IMR-90 (cell line): ENCODE measurements around the gene TBC1D17. TPM values are rescaled to one million over a fixed set of nuclear protein-coding genes. Genes with fewer than 3 reads are reported as not detected.

Experiments used
- ATAC-seq: fragments of 200-7000 bp; cut with Tn5 transposase; 2 replicates; pipeline ENCODE4 v1.9.1; 2020; ENCODE audit warnings: low read depth, mild to moderate bottlenecking, moderate library complexity
- BruUV-seq: library from RNA; stranded (reverse); fragments of 400-500 nt; replicated peaks from 2 replicates; lab custom pipeline; 2021; lab: Mats Ljungman, UMichigan
- CTCF ChIA-PET: fragments of 300-600 bp; formaldehyde crosslinking; extraction: SDS; loops from one replicate; lab custom pipeline; 2021; ENCODE audit warnings: antibody characterized with exemption; lab: Yijun Ruan, JAX
- POLR2A ChIA-PET: fragments of 300-600 bp; sonication (Branson Sonifier 250); formaldehyde crosslinking; loops from one replicate; lab custom pipeline; 2022; ENCODE audit warnings: antibody characterized with exemption; ENCODE audit not compliant: unreplicated experiment; lab: Charles Lee
- DNase-seq: peaks from one replicate; pipeline ENCODE4 v3.0.0; 2013
- H2AFZ ChIP-seq: replicated peaks from 2 replicates; pipeline ENCODE3; 2013; ENCODE audit warnings: low read length, mild to moderate bottlenecking; ENCODE audit not compliant: poor library complexity
- H2AK5ac ChIP-seq: 2 replicates; pipeline ENCODE4 v1.6.1; 2013; ENCODE audit warnings: low read depth, low read length, inconsistent platforms
- H2AK9ac ChIP-seq: replicated peaks from 2 replicates; pipeline ENCODE3; 2013; ENCODE audit warnings: mild to moderate bottlenecking, low read depth, low read length, moderate library complexity; ENCODE audit not compliant: poor library complexity
- H2BK120ac ChIP-seq: 2 replicates; pipeline ENCODE4 v1.6.1; 2013; ENCODE audit warnings: low read depth, low read length, inconsistent platforms
- H2BK15ac ChIP-seq: 3 replicates; pipeline ENCODE4 v1.6.1; 2013; ENCODE audit warnings: low read depth, low read length, inconsistent platforms
- H2BK20ac ChIP-seq: 2 replicates; pipeline ENCODE4 v1.6.1; 2013; ENCODE audit warnings: low read depth, mild to moderate bottlenecking, inconsistent platforms, low read length, moderate library complexity
- H2BK5ac ChIP-seq: 2 replicates; pipeline ENCODE4 v1.6.1; 2013; ENCODE audit warnings: mild to moderate bottlenecking, low read depth, low read length, inconsistent platforms; ENCODE audit not compliant: poor library complexity, severe bottlenecking
- H3K14ac ChIP-seq: replicated peaks from 2 replicates; pipeline ENCODE4 v1.6.1; 2013; ENCODE audit warnings: low read depth, low read length, inconsistent platforms
- H3K18ac ChIP-seq: 2 replicates; pipeline ENCODE4 v1.6.1; 2013; ENCODE audit warnings: low read depth, low read length, control low read depth
- H3K23ac ChIP-seq: 2 replicates; pipeline ENCODE4 v1.6.1; 2013; ENCODE audit warnings: low read depth, low read length, inconsistent platforms
- H3K27ac ChIP-seq: 2 replicates; pipeline ENCODE4 v1.5.1; 2013; ENCODE audit warnings: mild to moderate bottlenecking, control low read depth, low read length; ENCODE audit not compliant: insufficient read depth
- H3K27me3 ChIP-seq: 2 replicates; pipeline ENCODE4 v1.6.1; 2013; ENCODE audit warnings: low read length; ENCODE audit not compliant: control insufficient read depth, insufficient read depth
- H3K36me3 ChIP-seq: 2 replicates; pipeline ENCODE4 v1.6.1; 2013; ENCODE audit warnings: low read length, mixed read lengths; ENCODE audit not compliant: control insufficient read depth, insufficient read depth
- H3K4ac ChIP-seq: 2 replicates; pipeline ENCODE4 v1.6.1; 2013; ENCODE audit warnings: low read depth, low read length, inconsistent platforms
- H3K4me1 ChIP-seq: 2 replicates; pipeline ENCODE4 v1.6.1; 2013; ENCODE audit warnings: low read length, mixed read lengths; ENCODE audit not compliant: control insufficient read depth, insufficient read depth
- H3K4me2 ChIP-seq: 2 replicates; pipeline ENCODE4 v1.6.1; 2013; ENCODE audit warnings: low read depth, mild to moderate bottlenecking, control low read depth, low read length, moderate library complexity
- H3K4me3 ChIP-seq: 2 replicates; pipeline ENCODE4 v1.5.1; 2013; ENCODE audit warnings: low read depth, mild to moderate bottlenecking, control low read depth, low read length, moderate library complexity; ENCODE audit not compliant: insufficient read depth
- H3K56ac ChIP-seq: 2 replicates; pipeline ENCODE4 v1.6.1; 2013; ENCODE audit warnings: low read length, inconsistent platforms; ENCODE audit not compliant: insufficient read depth; ENCODE audit errors: extremely low read depth
- H3K79me1 ChIP-seq, 2 experiments: 2 replicates each; pipeline ENCODE4 v1.6.1; 2013; ENCODE audit warnings: low read length in 2 of 2, inconsistent platforms in 1 of 2, low read depth in 1 of 2
- H3K9ac ChIP-seq: 2 replicates; pipeline ENCODE4 v1.6.1; 2013; ENCODE audit warnings: low read depth, low read length, control low read depth
- H3K9me1 ChIP-seq: 2 replicates; pipeline ENCODE4 v1.6.1; 2013; ENCODE audit warnings: low read length, inconsistent platforms; ENCODE audit not compliant: insufficient read depth
- H3K9me3 ChIP-seq: 2 replicates; pipeline ENCODE4 v1.6.1; 2013; ENCODE audit warnings: low read length; ENCODE audit not compliant: control insufficient read depth, insufficient read depth
- H4K20me1 ChIP-seq: 2 replicates; pipeline ENCODE4 v1.6.1; 2013; ENCODE audit warnings: low read length, inconsistent platforms; ENCODE audit not compliant: insufficient read depth
- H4K5ac ChIP-seq: 2 replicates; pipeline ENCODE4 v1.6.1; 2013; ENCODE audit warnings: mild to moderate bottlenecking, low read depth, low read length, control low read depth
- H4K8ac ChIP-seq, 2 experiments: 2 replicates each; pipeline ENCODE4 v1.6.1; 2013; ENCODE audit warnings: low read depth in 2 of 2, low read length in 2 of 2, control low read depth in 1 of 2, inconsistent platforms in 1 of 2
- H4K91ac ChIP-seq: 2 replicates; pipeline ENCODE4 v1.6.1; 2013; ENCODE audit warnings: low read depth, low read length, inconsistent platforms; ENCODE audit not compliant: insufficient read depth
- BHLHE40 ChIP-seq: fragments of 150-350 bp; IDR thresholded peaks from 2 replicates; pipeline ENCODE4 v1.6.1; 2016; ENCODE audit warnings: mild to moderate bottlenecking, low read depth, low read length
- CEBPB ChIP-seq: IDR thresholded peaks from 2 replicates; pipeline ENCODE4 v1.6.1; 2012; ENCODE audit warnings: low read depth, low read length, improper control_type of control experiment
- CHD1 ChIP-seq: IDR thresholded peaks from 2 replicates; pipeline ENCODE4 v1.6.1; 2012; ENCODE audit warnings: low read depth, low read length, improper control_type of control experiment
- FOS ChIP-seq: fragments of 150-350 bp; IDR thresholded peaks from 2 replicates; pipeline ENCODE4 v1.6.1; 2016; ENCODE audit warnings: low read depth, low read length
- MAFK ChIP-seq: IDR thresholded peaks from 2 replicates; pipeline ENCODE4 v1.6.1; 2012; ENCODE audit warnings: low read depth, low read length, improper control_type of control experiment
- MAZ ChIP-seq: IDR thresholded peaks from 2 replicates; pipeline ENCODE4 v1.6.1; 2012; ENCODE audit warnings: low read depth, mild to moderate bottlenecking, low read length, improper control_type of control experiment, moderate library complexity, borderline replicate concordance
- MXI1 ChIP-seq: IDR thresholded peaks from 2 replicates; pipeline ENCODE4 v1.6.1; 2012; ENCODE audit warnings: low read depth, mild to moderate bottlenecking, low read length, moderate library complexity, borderline replicate concordance
- NFE2L2 ChIP-seq: fragments of 150-350 bp; IDR thresholded peaks from 2 replicates; pipeline ENCODE4 v1.6.1; 2016; ENCODE audit warnings: low read depth, mild to moderate bottlenecking, low read length
- POLR2A ChIP-seq: IDR thresholded peaks from 2 replicates; pipeline ENCODE4 v1.6.1; 2012; ENCODE audit warnings: mild to moderate bottlenecking, low read depth, low read length
- RAD21 ChIP-seq: IDR thresholded peaks from 2 replicates; pipeline ENCODE4 v1.6.1; 2012; ENCODE audit warnings: low read length, improper control_type of control experiment
- RCOR1 ChIP-seq: IDR thresholded peaks from 2 replicates; pipeline ENCODE4 v1.6.1; 2012; ENCODE audit warnings: mild to moderate bottlenecking, low read length, improper control_type of control experiment; ENCODE audit not compliant: insufficient replicate concordance
- RFX5 ChIP-seq: IDR thresholded peaks from 2 replicates; pipeline ENCODE4 v1.8.0; 2012; ENCODE audit warnings: low read depth, mild to moderate bottlenecking, low read length, moderate library complexity
- SMC3 ChIP-seq: fragments of 150-350 bp; IDR thresholded peaks from 2 replicates; pipeline ENCODE4 v1.6.1; 2016; ENCODE audit warnings: low read depth, mild to moderate bottlenecking, antibody characterized with exemption, low read length, moderate library complexity
- USF2 ChIP-seq: fragments of 150-350 bp; IDR thresholded peaks from 2 replicates; pipeline ENCODE4 v1.6.1; 2017; ENCODE audit warnings: mild to moderate bottlenecking, antibody characterized with exemption, low read length, low read depth
- WGBS, 2 experiments: methylation state at CpG; one replicate each; pipeline versions ENCODE4 v1.1.5 to v1.1.7; 2013; ENCODE audit warnings: missing lambda C conversion rate in 2 of 2; ENCODE audit not compliant: insufficient read length in 1 of 2; ENCODE audit errors: extremely low coverage in 2 of 2; 5-methylcytosine and 5-hydroxymethylcytosine counted together
- dilution Hi-C: fragments of 300-500 bp; cut with HindIII; formaldehyde crosslinking; loops from one replicate; pipeline ENCODE4 v1.14.3; 2018; ENCODE audit warnings: low sequenced_read_pairs; ENCODE audit not compliant: unreplicated experiment
- in situ Hi-C: fragments of 300-500 bp; cut with MboI; formaldehyde crosslinking; loops from 3 replicates; pipeline ENCODE4 v1.14.3; 2019; ENCODE audit warnings: low sequenced_read_pairs, inconsistent platforms, mixed read lengths
- intact Hi-C: fragments of 100-400 bp; cut with micrococcal nuclease; formaldehyde crosslinking; loops from 2 replicates; pipeline ENCODE4 v1.10.0; 2022
- polyA plus RNA-seq, 3 experiments: library from polyadenylated mRNA; depleted of rRNA; stranded (reverse); fragments of >200 nt; gene quantifications; 2 replicates each; pipeline ENCODE4 v1.2.3, GENCODE V29; 2012; ENCODE audit warnings: low replicate concordance in 1 of 3
- total RNA-seq: library from RNA; depleted of rRNA; stranded (reverse); fragments of >200 nt; gene quantifications from 2 replicates; pipeline ENCODE4 v1.2.3, GENCODE V29; 2012
- TF ChIP-seq, protein P1 (sequence below): conservative IDR thresholded peaks from 2 replicates; pipeline ENCODE4 v1.5.1; 2012; ENCODE audit warnings: mild to moderate bottlenecking, low read depth, low read length, improper control_type of control experiment
- TF ChIP-seq, protein P2 (sequence below): fragments of 150-350 bp; IDR thresholded peaks from 2 replicates; pipeline ENCODE4 v1.6.1; 2016; ENCODE audit warnings: low read depth, mild to moderate bottlenecking, low read length, moderate library complexity, borderline replicate concordance

The TBC1D17 gene
- total and polyA plus RNA-seq, 2 of the 4 experiments (the other 2 are of a cell fraction): 1.1 to 27.8 TPM

DNA sequence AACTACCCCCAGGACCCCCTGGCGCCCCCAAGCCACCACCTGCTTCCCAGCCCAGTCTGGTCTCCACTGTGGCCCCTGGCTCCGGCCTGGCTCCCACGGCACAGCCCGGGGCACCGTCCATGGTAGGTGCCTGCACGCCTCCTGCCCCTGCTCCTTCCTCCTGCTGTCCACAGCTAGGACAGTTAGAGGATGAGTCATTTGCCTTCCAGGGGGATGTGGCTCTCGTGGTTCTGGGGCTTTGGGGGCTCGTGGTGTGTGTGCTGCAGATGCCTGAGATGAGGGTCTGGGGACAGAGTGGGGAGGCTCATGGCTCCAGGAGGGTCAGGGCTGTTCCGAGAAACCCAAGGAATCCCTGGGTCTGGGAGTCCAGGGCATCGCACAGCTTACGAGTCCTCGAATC, 46.7 kb upstream of the TBC1D17 start:
- H4K8ac ChIP-seq: no peak overlapping the region
- H3K23ac ChIP-seq: no peak overlapping the region
- 87% methylated on average over 5 of the region's 12 CpGs; no CpG with 5 or more reads in 1 of the 2 experiments for WGBS, 2 experiments
- H3K56ac ChIP-seq: no peak overlapping the region
- no peak overlapping the region for H3K14ac ChIP-seq
- H2BK15ac ChIP-seq: no peak overlapping the region
- H2BK5ac ChIP-seq: no peak overlapping the region
- no peak overlapping the region for H3K4me2 ChIP-seq
- H3K36me3 ChIP-seq: peaks cover 68% of the 10 kb centered on the region
- H3K9me3 ChIP-seq: no peaks in the 10 kb centered on the region
- no peak overlapping the region for H3K9ac ChIP-seq
- H4K91ac ChIP-seq: no peak overlapping the region
- no peaks in the 10 kb centered on the region for H3K27me3 ChIP-seq
- H3K79me1 ChIP-seq: peaks cover 3 to 30% of the 10 kb centered on the region in 2 experiments; a peak in 3 of 4 replicates
- H2BK20ac ChIP-seq: no peak overlapping the region
- no peak overlapping the region for H2AK5ac ChIP-seq
- H3K27ac ChIP-seq: no peak overlapping the region
- intact Hi-C loops: no loop called here
- H3K18ac ChIP-seq: no peak overlapping the region
- no peak overlapping the region for H2BK120ac ChIP-seq
- no peak overlapping the region for H3K4me3 ChIP-seq
- peaks cover 3% of the 10 kb centered on the region; the same call in 1 of the 2 replicates for H3K9me1 ChIP-seq
- no peaks in the 10 kb centered on the region for H3K4me1 ChIP-seq
- no peak for ATAC-seq
- BruUV-seq: no TSS peak
- no peak overlapping the region for H2AK9ac ChIP-seq
- DNase-seq: no peak
- POLR2A ChIA-PET: no interaction called here
- H4K5ac ChIP-seq: no peak overlapping the region
- H4K20me1 ChIP-seq: peaks cover 23% of the 10 kb centered on the region
- CTCF ChIA-PET: no interaction called here
- H2AFZ ChIP-seq: no peak overlapping the region
- dilution Hi-C loops: no loop called here
- in situ Hi-C loops: no loop called here
- TF ChIP-seq RAD21 (no peak), POLR2A (no peak), BHLHE40 (no peak), MAZ (no peak), MXI1 (no peak), MAFK (no peak), USF2 (no peak), NFE2L2 (no peak), SMC3 (no peak), CEBPB (no peak), CHD1 (no peak), RCOR1 (no peak), RFX5 (no peak), FOS (no peak)
- TF ChIP-seq, protein P1, sequence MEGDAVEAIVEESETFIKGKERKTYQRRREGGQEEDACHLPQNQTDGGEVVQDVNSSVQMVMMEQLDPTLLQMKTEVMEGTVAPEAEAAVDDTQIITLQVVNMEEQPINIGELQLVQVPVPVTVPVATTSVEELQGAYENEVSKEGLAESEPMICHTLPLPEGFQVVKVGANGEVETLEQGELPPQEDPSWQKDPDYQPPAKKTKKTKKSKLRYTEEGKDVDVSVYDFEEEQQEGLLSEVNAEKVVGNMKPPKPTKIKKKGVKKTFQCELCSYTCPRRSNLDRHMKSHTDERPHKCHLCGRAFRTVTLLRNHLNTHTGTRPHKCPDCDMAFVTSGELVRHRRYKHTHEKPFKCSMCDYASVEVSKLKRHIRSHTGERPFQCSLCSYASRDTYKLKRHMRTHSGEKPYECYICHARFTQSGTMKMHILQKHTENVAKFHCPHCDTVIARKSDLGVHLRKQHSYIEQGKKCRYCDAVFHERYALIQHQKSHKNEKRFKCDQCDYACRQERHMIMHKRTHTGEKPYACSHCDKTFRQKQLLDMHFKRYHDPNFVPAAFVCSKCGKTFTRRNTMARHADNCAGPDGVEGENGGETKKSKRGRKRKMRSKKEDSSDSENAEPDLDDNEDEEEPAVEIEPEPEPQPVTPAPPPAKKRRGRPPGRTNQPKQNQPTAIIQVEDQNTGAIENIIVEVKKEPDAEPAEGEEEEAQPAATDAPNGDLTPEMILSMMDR: no peak
- TF ChIP-seq, protein P2, sequence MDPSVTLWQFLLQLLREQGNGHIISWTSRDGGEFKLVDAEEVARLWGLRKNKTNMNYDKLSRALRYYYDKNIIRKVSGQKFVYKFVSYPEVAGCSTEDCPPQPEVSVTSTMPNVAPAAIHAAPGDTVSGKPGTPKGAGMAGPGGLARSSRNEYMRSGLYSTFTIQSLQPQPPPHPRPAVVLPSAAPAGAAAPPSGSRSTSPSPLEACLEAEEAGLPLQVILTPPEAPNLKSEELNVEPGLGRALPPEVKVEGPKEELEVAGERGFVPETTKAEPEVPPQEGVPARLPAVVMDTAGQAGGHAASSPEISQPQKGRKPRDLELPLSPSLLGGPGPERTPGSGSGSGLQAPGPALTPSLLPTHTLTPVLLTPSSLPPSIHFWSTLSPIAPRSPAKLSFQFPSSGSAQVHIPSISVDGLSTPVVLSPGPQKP: no peak
- no peak overlapping the region for H3K4ac ChIP-seq
